ENCODE data around the gene SPACDR. TPM values are rescaled to one million over a fixed set of nuclear protein-coding genes. Genes with fewer than 3 reads are reported as not detected.

The SPACDR gene
- total and polyA plus RNA-seq, 9 of the 15 experiments (the other 6 are each of a cell fraction or from before 2014, with no cell fraction given): 0.07 to 0.55 (median 0.14) TPM; not detected in 1

- TF ChIP-seq BRF2 (IDR thresholded peaks at IDR 0.05; ENCODE audit: borderline replicate concordance, insufficient read depth, insufficient read length) (no peak), NR2C2 (CRISPR knock-in tag; IDR thresholded peaks at IDR 0.05) (no peak), NR2C2 (tag; IDR thresholded peaks at IDR 0.05) (no peak), ZNF184 (CRISPR knock-in tag; IDR thresholded peaks at IDR 0.05) (no peak), PRPF4 (IDR thresholded peaks at IDR 0.05; ENCODE audit: insufficient read depth, low read depth, low read length, poor library complexity, severe bottlenecking) (no peak), POLR2AphosphoS2 (IDR thresholded peaks at IDR 0.05; ENCODE audit: low read length) (no peak), NCOA4 (IDR thresholded peaks at IDR 0.05; ENCODE audit: partially characterized antibody) (peak; percentile 43), NR2F6 (CRISPR knock-in tag; IDR thresholded peaks at IDR 0.05) (no peak), UBTF (IDR thresholded peaks at IDR 0.05; ENCODE audit: borderline replicate concordance in 1 of 2, low read depth in 2 of 2, low read length in 2 of 2) (no peak), ARHGAP35 (IDR thresholded peaks at IDR 0.05; ENCODE audit: partially characterized antibody) (no peak), PHF8 (IDR thresholded peaks at IDR 0.05; ENCODE audit: borderline replicate concordance, low read length) (no peak), CBX3 (IDR thresholded peaks at IDR 0.05; ENCODE audit: borderline replicate concordance in 1 of 2, low read length in 2 of 2) (no peak), PATZ1 (CRISPR knock-in tag; IDR thresholded peaks at IDR 0.05; ENCODE audit: borderline replicate concordance) (no peak), NUFIP1 (IDR thresholded peaks at IDR 0.05; ENCODE audit: partially characterized antibody) (no peak), ZC3H4 (CRISPR knock-in tag; IDR thresholded peaks at IDR 0.05; ENCODE audit: borderline replicate concordance) (no peak)
- TF ChIP-seq, protein P1, sequence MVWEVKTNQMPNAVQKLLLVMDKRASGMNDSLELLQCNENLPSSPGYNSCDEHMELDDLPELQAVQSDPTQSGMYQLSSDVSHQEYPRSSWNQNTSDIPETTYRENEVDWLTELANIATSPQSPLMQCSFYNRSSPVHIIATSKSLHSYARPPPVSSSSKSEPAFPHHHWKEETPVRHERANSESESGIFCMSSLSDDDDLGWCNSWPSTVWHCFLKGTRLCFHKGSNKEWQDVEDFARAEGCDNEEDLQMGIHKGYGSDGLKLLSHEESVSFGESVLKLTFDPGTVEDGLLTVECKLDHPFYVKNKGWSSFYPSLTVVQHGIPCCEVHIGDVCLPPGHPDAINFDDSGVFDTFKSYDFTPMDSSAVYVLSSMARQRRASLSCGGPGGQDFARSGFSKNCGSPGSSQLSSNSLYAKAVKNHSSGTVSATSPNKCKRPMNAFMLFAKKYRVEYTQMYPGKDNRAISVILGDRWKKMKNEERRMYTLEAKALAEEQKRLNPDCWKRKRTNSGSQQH (CRISPR knock-in tag; IDR thresholded peaks at IDR 0.05): no peak
- TF ChIP-seq, protein P2, sequence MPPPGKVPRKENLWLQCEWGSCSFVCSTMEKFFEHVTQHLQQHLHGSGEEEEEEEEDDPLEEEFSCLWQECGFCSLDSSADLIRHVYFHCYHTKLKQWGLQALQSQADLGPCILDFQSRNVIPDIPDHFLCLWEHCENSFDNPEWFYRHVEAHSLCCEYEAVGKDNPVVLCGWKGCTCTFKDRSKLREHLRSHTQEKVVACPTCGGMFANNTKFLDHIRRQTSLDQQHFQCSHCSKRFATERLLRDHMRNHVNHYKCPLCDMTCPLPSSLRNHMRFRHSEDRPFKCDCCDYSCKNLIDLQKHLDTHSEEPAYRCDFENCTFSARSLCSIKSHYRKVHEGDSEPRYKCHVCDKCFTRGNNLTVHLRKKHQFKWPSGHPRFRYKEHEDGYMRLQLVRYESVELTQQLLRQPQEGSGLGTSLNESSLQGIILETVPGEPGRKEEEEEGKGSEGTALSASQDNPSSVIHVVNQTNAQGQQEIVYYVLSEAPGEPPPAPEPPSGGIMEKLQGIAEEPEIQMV (tag; conservative IDR thresholded peaks at IDR 0.05; ENCODE audit: low read depth): no peak
- TF ChIP-seq, protein P3, sequence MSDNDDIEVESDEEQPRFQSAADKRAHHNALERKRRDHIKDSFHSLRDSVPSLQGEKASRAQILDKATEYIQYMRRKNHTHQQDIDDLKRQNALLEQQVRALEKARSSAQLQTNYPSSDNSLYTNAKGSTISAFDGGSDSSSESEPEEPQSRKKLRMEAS (CRISPR knock-in tag; IDR thresholded peaks at IDR 0.05): no peak
Measured at GRCh38 chr7:100510437-100511239, 46.6 kb upstream of the SPACDR start (continued).

Measured in K562 (cell line).